HepG2 (cell line): ENCODE data around the gene HDGF. TPM values are rescaled to one million over a fixed set of nuclear protein-coding genes. Genes with fewer than 3 reads are reported as not detected.

ENCODE experiments used
- ATAC-seq: fragments of 200-7000 bp; cut with Tn5 transposase; 3 replicates; pipeline ENCODE4 v1.9.1; 2020; ENCODE audit warnings: mild to moderate bottlenecking, moderate library complexity
- BruUV-seq: library from RNA; stranded (reverse); fragments of 400-500 nt; replicated peaks from 2 replicates; lab custom pipeline; 2021; lab: Mats Ljungman, UMichigan
- CTCF ChIA-PET: fragments of 300-600 bp; formaldehyde crosslinking; extraction: SDS; loops from one replicate; lab custom pipeline; 2021; ENCODE audit warnings: low total read pairs, inconsistent platforms, low intra/inter-chr PET ratio; lab: Yijun Ruan, JAX
- POLR2A ChIA-PET: fragments of 350-600 bp; sonication (Branson Sonifier 250); formaldehyde crosslinking; loops from one replicate; lab custom pipeline; 2020; ENCODE audit warnings: antibody characterized with exemption, inconsistent platforms; lab: Yijun Ruan, JAX
- DNase-seq: peaks from one replicate; pipeline ENCODE4 v3.0.0-alpha.2; 2015; ENCODE audit warnings: low spot score
- FAIRE-seq: peaks from 3 replicates; lab custom pipeline; 2011; peaks lifted over from hg19 to GRCh38; lab: Jason Lieb, UNC
- H2AFZ ChIP-seq: one replicate; pipeline ENCODE4 v1.6.1; 2011; ENCODE audit warnings: low read length, inconsistent platforms
- H3K27ac ChIP-seq: fragments of 300-600 bp; 3 replicates; pipeline ENCODE4 v1.8.0; 2011; ENCODE audit warnings: mixed run types, mild to moderate bottlenecking, mixed read lengths, low read length, inconsistent platforms; ENCODE audit not compliant: insufficient read depth; ENCODE audit errors: extremely low read length
- H3K27me3 ChIP-seq, 2 experiments: fragments of 200-600 bp in 1 of 2; 2 replicates in 1 of 2; 3 replicates in 1 of 2; pipeline versions ENCODE4 v1.6.0 to v1.8.0; 2011; ENCODE audit warnings: low read length in 2 of 2, mild to moderate bottlenecking in 2 of 2, moderate library complexity in 2 of 2, inconsistent platforms in 1 of 2; ENCODE audit not compliant: insufficient read depth in 2 of 2, control insufficient read depth in 1 of 2
- H3K36me3 ChIP-seq, 2 experiments: fragments of 200-600 bp in 1 of 2; replicated peaks in 1 of 2; 2 replicates in 1 of 2; 3 replicates in 1 of 2; pipeline versions ENCODE4 v1.5.1 to v1.8.0; 2011; ENCODE audit warnings: low read length in 2 of 2, inconsistent platforms in 1 of 2; ENCODE audit not compliant: insufficient read depth in 2 of 2, control insufficient read depth in 1 of 2
- H3K4me1 ChIP-seq: 2 replicates; pipeline ENCODE4 v1.5.1; 2012; ENCODE audit warnings: low read length, inconsistent platforms; ENCODE audit not compliant: insufficient read depth
- H3K4me2 ChIP-seq: 2 replicates; pipeline ENCODE4 v1.6.0; 2011; ENCODE audit warnings: low read depth, low read length, inconsistent platforms
- H3K4me3 ChIP-seq, 3 experiments: fragments of 200-600 bp in 1 of 3; sonication (generic), shearing (Covaris generic) in 1 of 3; replicated peaks in 1 of 3; 2 replicates each; pipeline ENCODE4 v1.5.1; 2011 to 2016; ENCODE audit warnings: low read length in 3 of 3, inconsistent platforms in 2 of 3, low read depth in 2 of 3, mild to moderate bottlenecking in 2 of 3, control low read depth in 1 of 3, mixed read lengths in 1 of 3; ENCODE audit not compliant: insufficient read depth in 1 of 3
- H3K79me2 ChIP-seq: one replicate; pipeline ENCODE4 v1.6.1; 2011; ENCODE audit warnings: low read length, inconsistent platforms; ENCODE audit not compliant: insufficient read depth
- H3K9ac ChIP-seq: 2 replicates; pipeline ENCODE4 v1.6.0; 2011; ENCODE audit warnings: mild to moderate bottlenecking, low read depth, low read length, inconsistent platforms; ENCODE audit not compliant: insufficient read depth
- H3K9me3 ChIP-seq: 2 replicates; pipeline ENCODE4 v1.5.1; 2012; ENCODE audit warnings: mild to moderate bottlenecking, low read length
- H4K20me1 ChIP-seq: 2 replicates; pipeline ENCODE4 v1.6.0; 2011; ENCODE audit warnings: inconsistent platforms, mild to moderate bottlenecking, low read length, moderate library complexity; ENCODE audit not compliant: insufficient read depth
- BORCS8-MEF2B ChIP-seq: sonication (generic); formaldehyde crosslinking; IDR thresholded peaks from 2 replicates; pipeline ENCODE4 v1.8.0; 2022; ENCODE audit warnings: mild to moderate bottlenecking, missing genetic modification reagents
- EED ChIP-seq: sonication (generic); formaldehyde crosslinking; IDR thresholded peaks from 2 replicates; pipeline ENCODE4 v1.5.0; 2020; ENCODE audit warnings: mild to moderate bottlenecking, missing genetic modification reagents
- EP300 ChIP-seq, 3 experiments: sonication (generic) in 1 of 3; formaldehyde crosslinking in 1 of 3; IDR thresholded peaks; 2 replicates each; pipeline versions ENCODE4 v1.5.1 to v1.6.1; 2011 to 2020; ENCODE audit warnings: low read depth in 2 of 3, low read length in 2 of 3, borderline replicate concordance in 1 of 3, improper control_type of control experiment in 1 of 3, mild to moderate bottlenecking in 1 of 3, missing genetic modification reagents in 1 of 3, moderate library complexity in 1 of 3
- GABPB1 ChIP-seq: IDR thresholded peaks from 2 replicates; pipeline ENCODE4 v1.6.1; 2016; ENCODE audit warnings: mild to moderate bottlenecking, missing genetic modification reagents, moderate library complexity, missing compliant biosample characterization
- NKX3-1 ChIP-seq: sonication (generic); formaldehyde crosslinking; IDR thresholded peaks from 2 replicates; pipeline ENCODE4 v1.5.0; 2020; ENCODE audit warnings: missing genetic modification reagents
- NR2F6 ChIP-seq, 2 experiments: IDR thresholded peaks; 2 replicates each; pipeline ENCODE4 v1.6.1; 2016; ENCODE audit warnings: antibody characterized with exemption in 1 of 2, mild to moderate bottlenecking in 1 of 2
- PPARG ChIP-seq: conservative IDR thresholded peaks from 2 replicates; pipeline ENCODE4 v1.6.1; 2016; ENCODE audit warnings: missing biosample characterization, missing genetic modification reagents
- TBP ChIP-seq: sonication (generic); formaldehyde crosslinking; IDR thresholded peaks from 2 replicates; pipeline ENCODE4 v1.5.0; 2020; ENCODE audit warnings: missing genetic modification reagents
- TOPORS ChIP-seq: sonication (generic); formaldehyde crosslinking; IDR thresholded peaks from 2 replicates; pipeline ENCODE4 v1.8.0; 2023; ENCODE audit warnings: mild to moderate bottlenecking, missing genetic modification reagents
- YEATS4 ChIP-seq: sonication (generic); formaldehyde crosslinking; IDR thresholded peaks from 2 replicates; pipeline ENCODE4 v1.4.0; 2020; ENCODE audit warnings: missing genetic modification reagents, borderline replicate concordance
- ZNF143 ChIP-seq: sonication (generic); formaldehyde crosslinking; IDR thresholded peaks from 2 replicates; pipeline ENCODE4 v1.4.0; 2020; ENCODE audit warnings: missing genetic modification reagents
- ZNF207 ChIP-seq: fragments of 450-650 bp; IDR thresholded peaks from 2 replicates; pipeline ENCODE4 v1.6.1; 2016; ENCODE audit warnings: antibody characterized with exemption, borderline replicate concordance
- ZNF331 ChIP-seq: sonication (generic); formaldehyde crosslinking; IDR thresholded peaks from 2 replicates; pipeline ENCODE4 v1.4.0; 2020; ENCODE audit warnings: missing genetic modification reagents
- ZNF367 ChIP-seq: sonication (generic); formaldehyde crosslinking; IDR thresholded peaks from 2 replicates; pipeline ENCODE4 v1.4.0; 2020; ENCODE audit warnings: missing genetic modification reagents, borderline replicate concordance
- ZNF709 ChIP-seq: sonication (generic); formaldehyde crosslinking; IDR thresholded peaks from 2 replicates; pipeline ENCODE4 v1.5.0; 2020; ENCODE audit warnings: mild to moderate bottlenecking, missing genetic modification reagents
- ZNF747 ChIP-seq: sonication (generic); formaldehyde crosslinking; IDR thresholded peaks from 2 replicates; pipeline ENCODE4 v1.8.1; 2023; ENCODE audit warnings: missing genetic modification reagents, mild to moderate bottlenecking, borderline replicate concordance
- ZNF839 ChIP-seq: sonication (generic); formaldehyde crosslinking; IDR thresholded peaks from 2 replicates; pipeline ENCODE4 v1.4.0; 2020; ENCODE audit warnings: missing genetic modification reagents, mild to moderate bottlenecking, borderline replicate concordance
- WGBS: methylation state at CpG from one replicate; pipeline ENCODE4 v1.1.6; 2017; ENCODE audit warnings: low lambda C conversion rate; 5-methylcytosine and 5-hydroxymethylcytosine counted together
- in situ Hi-C: cut with HindIII; loops from 2 replicates; pipeline ENCODE4 v1.10.0; 2017; ENCODE audit warnings: low pct_unique_long_range_greater_than_20kb; ENCODE audit not compliant: extremely low pct_ligation_motif_present
- intact Hi-C: fragments of 100-400 bp; cut with micrococcal nuclease; formaldehyde crosslinking; loops from one replicate; pipeline ENCODE4 v1.10.0; 2022; ENCODE audit not compliant: unreplicated experiment
- polyA plus RNA-seq, 8 experiments: library from polyadenylated mRNA; depleted of rRNA in 3 of 8; stranded (reverse) in 7 of 8; unstranded in 1 of 8; fragments of >200 nt; fragmentation: Illumina TruSeq in 4 of 8; extraction: Trizol in 4 of 8; gene quantifications; 2 replicates each; pipeline versions ENCODE4 v1.2.1 to v1.2.3, GENCODE V29; 2011 to 2016; ENCODE audit warnings: low read depth in 4 of 8, missing spikeins in 1 of 8, mixed read lengths in 1 of 8; ENCODE audit not compliant: insufficient read depth in 1 of 8
- total RNA-seq, 5 experiments: library from RNA; depleted of rRNA; stranded (reverse); fragments of >200 nt; fragmentation: Illumina TruSeq; extraction: Trizol; gene quantifications; 2 replicates each; pipeline ENCODE4 v1.2.3, GENCODE V29; 2016; ENCODE audit warnings: low read depth in 1 of 5
- TF ChIP-seq, protein P1 (sequence below): sonication (generic); formaldehyde crosslinking; IDR thresholded peaks from 2 replicates; pipeline ENCODE4 v1.4.0; 2020; ENCODE audit warnings: missing genetic modification reagents, borderline replicate concordance
- TF ChIP-seq, protein P2 (sequence below): sonication (generic); formaldehyde crosslinking; conservative IDR thresholded peaks from 2 replicates; pipeline ENCODE4 v1.8.0; 2022; ENCODE audit warnings: missing genetic modification reagents

The HDGF gene
- total and polyA plus RNA-seq, 2 of the 13 experiments (the other 11 are each of a cell fraction or from before 2014, with no cell fraction given) = 156 to 196 TPM

DNA sequence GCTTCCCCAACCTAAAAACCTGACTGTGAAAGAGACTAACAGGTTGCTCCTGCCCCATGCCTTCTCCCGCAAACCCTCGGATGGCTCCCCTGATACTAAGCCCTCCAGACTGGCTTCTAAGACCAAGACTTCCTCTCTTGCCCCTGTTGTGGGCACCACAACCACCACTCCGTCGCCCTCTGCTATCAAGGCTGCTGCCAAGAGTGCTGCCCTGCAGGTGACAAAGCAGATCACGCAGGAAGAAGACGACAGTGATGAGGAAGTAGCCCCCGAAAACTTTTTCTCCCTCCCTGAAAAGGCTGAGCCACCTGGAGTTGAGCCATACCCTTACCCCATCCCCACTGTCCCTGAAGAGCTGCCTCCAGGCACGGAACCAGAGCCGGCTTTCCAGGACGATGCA is 35.2 kb upstream of the HDGF start:
- no peaks in the 10 kb centered on the region for H3K9me3 ChIP-seq
- ChIA-PET CTCF (no interaction called here), POLR2A (no interaction called here)
- no peak overlapping the region for H3K4me3 ChIP-seq
- no peak overlapping the region for H2AFZ ChIP-seq
- H4K20me1 ChIP-seq = no peaks in the 10 kb centered on the region
- no peak for ATAC-seq
- no peak for TF ChIP-seq ZNF143
- TF ChIP-seq ZNF747 (CRISPR knock-in tag) = no peak
- TF ChIP-seq EED (CRISPR knock-in tag) = no peak
- TF ChIP-seq NKX3-1 (CRISPR knock-in tag) = no peak
- no peak for TF ChIP-seq TBP (CRISPR knock-in tag)
- TF ChIP-seq EP300 (IDR thresholded peaks at IDR 0.05; ENCODE audit: low read depth in 2 of 2, low read length in 2 of 2) = no peak
- no peak for TF ChIP-seq EP300 (CRISPR knock-in tag; IDR thresholded peaks at IDR 0.05; ENCODE audit: borderline replicate concordance)
- no peak for TF ChIP-seq GABPB1
- no peak for TF ChIP-seq ZNF839 (CRISPR knock-in tag)
- TF ChIP-seq ZNF709 (CRISPR knock-in tag) = no peak
- TF ChIP-seq ZNF331 = no peak
- TF ChIP-seq ZNF367 = no peak
- no peak for TF ChIP-seq NR2F6 (IDR thresholded peaks at IDR 0.05)
- no peak for TF ChIP-seq NR2F6 (CRISPR knock-in tag; IDR thresholded peaks at IDR 0.05)
- no peak for TF ChIP-seq PPARG (CRISPR knock-in tag)
- TF ChIP-seq BORCS8-MEF2B = no peak
- TF ChIP-seq, protein P1, sequence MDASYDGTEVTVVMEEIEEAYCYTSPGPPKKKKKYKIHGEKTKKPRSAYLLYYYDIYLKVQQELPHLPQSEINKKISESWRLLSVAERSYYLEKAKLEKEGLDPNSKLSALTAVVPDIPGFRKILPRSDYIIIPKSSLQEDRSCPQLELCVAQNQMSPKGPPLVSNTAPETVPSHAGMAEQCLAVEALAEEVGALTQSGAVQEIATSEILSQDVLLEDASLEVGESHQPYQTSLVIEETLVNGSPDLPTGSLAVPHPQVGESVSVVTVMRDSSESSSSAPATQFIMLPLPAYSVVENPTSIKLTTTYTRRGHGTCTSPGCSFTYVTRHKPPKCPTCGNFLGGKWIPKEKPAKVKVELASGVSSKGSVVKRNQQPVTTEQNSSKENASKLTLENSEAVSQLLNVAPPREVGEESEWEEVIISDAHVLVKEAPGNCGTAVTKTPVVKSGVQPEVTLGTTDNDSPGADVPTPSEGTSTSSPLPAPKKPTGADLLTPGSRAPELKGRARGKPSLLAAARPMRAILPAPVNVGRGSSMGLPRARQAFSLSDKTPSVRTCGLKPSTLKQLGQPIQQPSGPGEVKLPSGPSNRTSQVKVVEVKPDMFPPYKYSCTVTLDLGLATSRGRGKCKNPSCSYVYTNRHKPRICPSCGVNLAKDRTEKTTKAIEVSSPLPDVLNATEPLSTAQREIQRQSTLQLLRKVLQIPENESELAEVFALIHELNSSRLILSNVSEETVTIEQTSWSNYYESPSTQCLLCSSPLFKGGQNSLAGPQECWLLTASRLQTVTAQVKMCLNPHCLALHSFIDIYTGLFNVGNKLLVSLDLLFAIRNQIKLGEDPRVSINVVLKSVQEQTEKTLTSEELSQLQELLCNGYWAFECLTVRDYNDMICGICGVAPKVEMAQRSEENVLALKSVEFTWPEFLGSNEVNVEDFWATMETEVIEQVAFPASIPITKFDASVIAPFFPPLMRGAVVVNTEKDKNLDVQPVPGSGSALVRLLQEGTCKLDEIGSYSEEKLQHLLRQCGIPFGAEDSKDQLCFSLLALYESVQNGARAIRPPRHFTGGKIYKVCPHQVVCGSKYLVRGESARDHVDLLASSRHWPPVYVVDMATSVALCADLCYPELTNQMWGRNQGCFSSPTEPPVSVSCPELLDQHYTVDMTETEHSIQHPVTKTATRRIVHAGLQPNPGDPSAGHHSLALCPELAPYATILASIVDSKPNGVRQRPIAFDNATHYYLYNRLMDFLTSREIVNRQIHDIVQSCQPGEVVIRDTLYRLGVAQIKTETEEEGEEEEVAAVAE (CRISPR knock-in tag) = no peak
- no peak for TF ChIP-seq YEATS4
- TF ChIP-seq, protein P2, sequence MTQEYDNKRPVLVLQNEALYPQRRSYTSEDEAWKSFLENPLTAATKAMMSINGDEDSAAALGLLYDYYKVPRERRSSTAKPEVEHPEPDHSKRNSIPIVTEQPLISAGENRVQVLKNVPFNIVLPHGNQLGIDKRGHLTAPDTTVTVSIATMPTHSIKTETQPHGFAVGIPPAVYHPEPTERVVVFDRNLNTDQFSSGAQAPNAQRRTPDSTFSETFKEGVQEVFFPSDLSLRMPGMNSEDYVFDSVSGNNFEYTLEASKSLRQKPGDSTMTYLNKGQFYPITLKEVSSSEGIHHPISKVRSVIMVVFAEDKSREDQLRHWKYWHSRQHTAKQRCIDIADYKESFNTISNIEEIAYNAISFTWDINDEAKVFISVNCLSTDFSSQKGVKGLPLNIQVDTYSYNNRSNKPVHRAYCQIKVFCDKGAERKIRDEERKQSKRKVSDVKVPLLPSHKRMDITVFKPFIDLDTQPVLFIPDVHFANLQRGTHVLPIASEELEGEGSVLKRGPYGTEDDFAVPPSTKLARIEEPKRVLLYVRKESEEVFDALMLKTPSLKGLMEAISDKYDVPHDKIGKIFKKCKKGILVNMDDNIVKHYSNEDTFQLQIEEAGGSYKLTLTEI = no peak
- no peak for TF ChIP-seq TOPORS (CRISPR knock-in tag)
- TF ChIP-seq ZNF207 = no peak
- 97% methylated on average over 9 of the region's 10 CpGs for WGBS
- no peaks in the 10 kb centered on the region for H3K27me3 ChIP-seq
- H3K9ac ChIP-seq = no peak overlapping the region
- H3K36me3 ChIP-seq = peaks cover 21 to 75% of the 10 kb centered on the region in 2 experiments; a peak in 4 of 5 replicates
- H3K27ac ChIP-seq = no peak overlapping the region
- peaks cover 8% of the 10 kb centered on the region for H3K79me2 ChIP-seq
- no peak for FAIRE-seq
- in situ Hi-C loops = no loop called here
- no peak overlapping the region for H3K4me2 ChIP-seq
- intact Hi-C loops = no loop called here
- no peaks in the 10 kb centered on the region for H3K4me1 ChIP-seq
- no peak for DNase-seq
- BruUV-seq = no TSS peak
